ENCODE results near the gene BTG3. TPM values are rescaled to one million over a fixed set of nuclear protein-coding genes. Genes with fewer than 3 reads are reported as not detected.

BTG3 gene
- 26.4 and 42.7 TPM in 2 replicates for total RNA-seq

GRCh38 chr21:17612565-17613241, at the start of gene BTG3:
Gene BTG3 (minus strand): TSS chr21:17612901. CDS start chr21:17609144, 3,757 bp downstream.

Other genes with a start within 250 kb of the BTG3 start
- 5.9 and 17.4 TPM in 2 replicates for gene CXADR, start 99.9 kb downstream of the BTG3 start, total RNA-seq
- 2.1 and 6.3 TPM in 2 replicates for gene C21orf91, start 206.5 kb upstream of the BTG3 start, total RNA-seq